Fibroblast of lung (primary cell): ENCODE results near the gene FHL2. TPM values are rescaled to one million over a fixed set of nuclear protein-coding genes. Genes with fewer than 3 reads are reported as not detected.
"Not testable (repeated sequence)": the region's sequence is repeated elsewhere in the genome, so short reads cannot be mapped to it uniquely, and the experiment has no call there.

Experiments used
- DNase-seq, 2 donors: peaks; one replicate each; pipeline versions ENCODE4 v3.0.0 to v3.0.0-alpha.2; 2010; ENCODE audit warnings: low read depth in 2 of 2
- H2AFZ ChIP-seq: 2 replicates; pipeline ENCODE4 v1.5.1; 2012; ENCODE audit warnings: low read length, control low read depth, inconsistent platforms
- H3K27ac ChIP-seq: 2 replicates; pipeline ENCODE4 v1.5.1; 2011; ENCODE audit warnings: low read length, control low read depth; ENCODE audit not compliant: insufficient read depth
- H3K27me3 ChIP-seq: 2 replicates; pipeline ENCODE4 v1.5.1; 2011; ENCODE audit warnings: mild to moderate bottlenecking, low read length; ENCODE audit not compliant: control insufficient read depth, insufficient read depth
- H3K36me3 ChIP-seq: 2 replicates; pipeline ENCODE4 v1.5.1; 2011; ENCODE audit warnings: low read length; ENCODE audit not compliant: control insufficient read depth, insufficient read depth
- H3K4me1 ChIP-seq: 2 replicates; pipeline ENCODE4 v1.5.1; 2011; ENCODE audit warnings: low read length; ENCODE audit not compliant: control insufficient read depth, insufficient read depth; ENCODE audit errors: extremely low read depth
- H3K4me2 ChIP-seq: 2 replicates; pipeline ENCODE4 v1.5.1; 2011; ENCODE audit warnings: low read length, control low read depth; ENCODE audit not compliant: insufficient read depth; ENCODE audit errors: extremely low read depth
- H3K4me3 ChIP-seq, 4 experiments: fragments of 200-600 bp in 1 of 4; sonication (generic) in 1 of 4; replicated peaks in 1 of 4; 2 replicates each; pipeline ENCODE4 v1.5.1; 2011 to 2016; ENCODE audit warnings: low read length in 4 of 4, low read depth in 3 of 4, mild to moderate bottlenecking in 3 of 4, control low read depth in 2 of 4, inconsistent platforms in 1 of 4, mixed read lengths in 1 of 4; ENCODE audit not compliant: insufficient read depth in 1 of 4; ENCODE audit errors: control extremely low read depth in 1 of 4
- H3K79me2 ChIP-seq: 2 replicates; pipeline ENCODE4 v1.5.1; 2012; ENCODE audit warnings: mild to moderate bottlenecking, low read length, inconsistent platforms; ENCODE audit not compliant: control insufficient read depth, insufficient read depth
- H3K9ac ChIP-seq: 2 replicates; pipeline ENCODE4 v1.5.1; 2011; ENCODE audit warnings: mild to moderate bottlenecking, low read length, control low read depth; ENCODE audit not compliant: insufficient read depth
- H3K9me3 ChIP-seq: 2 replicates; pipeline ENCODE4 v1.5.1; 2012; ENCODE audit warnings: low read depth, low read length; ENCODE audit not compliant: control insufficient read depth, insufficient read depth
- H4K20me1 ChIP-seq: 2 replicates; pipeline ENCODE4 v1.5.1; 2011; ENCODE audit warnings: low read length; ENCODE audit not compliant: control insufficient read depth, insufficient read depth; ENCODE audit errors: extremely low read depth
- EZH2 ChIP-seq: IDR thresholded peaks from 2 replicates; pipeline ENCODE4 v1.5.1; 2012; ENCODE audit warnings: low read length, control low read depth, mild to moderate bottlenecking; ENCODE audit errors: missing control alignments
- polyA plus RNA-seq, 2 donors: library from polyadenylated mRNA; depleted of rRNA in 1 of 2; stranded (reverse) in 1 of 2; unstranded in 1 of 2; fragments of >200 nt; gene quantifications; 2 replicates each; pipeline ENCODE4 v1.2.1, GENCODE V29; 2011 to 2012; ENCODE audit warnings: missing spikeins in 1 of 2
- total RNA-seq: library from RNA; depleted of rRNA; stranded (reverse); fragments of >200 nt; gene quantifications from 2 replicates; pipeline ENCODE4 v1.2.1, GENCODE V29; 2014
- TF ChIP-seq, protein P1 (sequence below), 2 donors: IDR thresholded peaks in 1 of 2; conservative IDR thresholded peaks in 1 of 2; 1 replicate in 1 of 2; 2 replicates in 1 of 2; pipeline ENCODE4 v1.5.1; 2011 to 2012; ENCODE audit warnings: low read length in 2 of 2, control low read depth in 1 of 2, inconsistent platforms in 1 of 2, low read depth in 1 of 2, mild to moderate bottlenecking in 1 of 2

The FHL2 gene
- total and polyA plus RNA-seq, 2 donors (not counting 1 experiment from before 2014, with no cell fraction given): 144 to 421 TPM

DNA sequence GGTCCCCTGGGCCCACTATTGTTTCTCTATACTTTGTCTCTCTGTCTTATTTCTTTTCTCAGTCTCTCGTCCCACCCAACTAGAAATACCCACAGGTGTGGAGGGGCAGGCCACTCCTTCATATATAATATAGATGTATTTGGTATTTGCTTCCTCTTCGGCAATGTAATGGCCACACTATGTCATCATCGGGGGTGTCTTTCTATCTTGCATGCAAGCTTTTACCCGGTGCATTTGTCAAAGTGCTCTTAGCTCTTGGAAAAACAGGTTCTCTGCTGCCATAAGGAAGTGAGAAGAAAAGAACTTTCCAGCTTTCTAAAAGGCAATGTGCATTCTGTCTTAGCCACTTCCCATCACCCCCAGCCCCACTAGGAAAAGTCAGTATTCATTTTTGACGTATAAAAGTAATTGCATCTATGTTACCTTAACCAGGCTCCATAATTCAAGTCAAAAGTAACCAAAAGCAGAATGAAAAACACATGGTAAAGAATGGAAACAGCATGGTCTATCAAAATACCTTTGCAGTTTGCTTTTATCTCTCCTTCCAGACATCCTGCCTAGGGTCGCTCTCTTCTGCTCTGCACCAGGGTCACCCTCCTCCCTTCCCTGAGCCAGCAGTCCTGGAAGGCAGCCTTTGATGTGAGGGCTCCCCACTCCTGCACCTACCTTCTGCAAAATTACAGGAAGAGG lies 27.2 kb upstream of the FHL2 start:
- no peak overlapping the region for H3K4me2 ChIP-seq
- H3K9me3 ChIP-seq: no peaks in the 10 kb centered on the region
- no peaks in the 10 kb centered on the region for H4K20me1 ChIP-seq
- H3K27ac ChIP-seq: no peak overlapping the region
- H3K9ac ChIP-seq: no peak overlapping the region
- no peak for DNase-seq
- no peak for TF ChIP-seq EZH2
- TF ChIP-seq, protein P1, sequence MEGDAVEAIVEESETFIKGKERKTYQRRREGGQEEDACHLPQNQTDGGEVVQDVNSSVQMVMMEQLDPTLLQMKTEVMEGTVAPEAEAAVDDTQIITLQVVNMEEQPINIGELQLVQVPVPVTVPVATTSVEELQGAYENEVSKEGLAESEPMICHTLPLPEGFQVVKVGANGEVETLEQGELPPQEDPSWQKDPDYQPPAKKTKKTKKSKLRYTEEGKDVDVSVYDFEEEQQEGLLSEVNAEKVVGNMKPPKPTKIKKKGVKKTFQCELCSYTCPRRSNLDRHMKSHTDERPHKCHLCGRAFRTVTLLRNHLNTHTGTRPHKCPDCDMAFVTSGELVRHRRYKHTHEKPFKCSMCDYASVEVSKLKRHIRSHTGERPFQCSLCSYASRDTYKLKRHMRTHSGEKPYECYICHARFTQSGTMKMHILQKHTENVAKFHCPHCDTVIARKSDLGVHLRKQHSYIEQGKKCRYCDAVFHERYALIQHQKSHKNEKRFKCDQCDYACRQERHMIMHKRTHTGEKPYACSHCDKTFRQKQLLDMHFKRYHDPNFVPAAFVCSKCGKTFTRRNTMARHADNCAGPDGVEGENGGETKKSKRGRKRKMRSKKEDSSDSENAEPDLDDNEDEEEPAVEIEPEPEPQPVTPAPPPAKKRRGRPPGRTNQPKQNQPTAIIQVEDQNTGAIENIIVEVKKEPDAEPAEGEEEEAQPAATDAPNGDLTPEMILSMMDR (conservative IDR thresholded peaks at IDR 0.05 in 1 of 2, IDR thresholded peaks at IDR 0.05 in 1 of 2; ENCODE audit: low read depth in 1 of 2, low read length in 2 of 2): no peak
- peaks cover 2% of the 10 kb centered on the region for H3K4me1 ChIP-seq
- peaks cover 13% of the 10 kb centered on the region for H3K27me3 ChIP-seq
- H2AFZ ChIP-seq: no peak overlapping the region
- no peaks in the 10 kb centered on the region for H3K79me2 ChIP-seq
- no peak overlapping the region for H3K4me3 ChIP-seq
- H3K36me3 ChIP-seq: no peaks in the 10 kb centered on the region

DNA sequence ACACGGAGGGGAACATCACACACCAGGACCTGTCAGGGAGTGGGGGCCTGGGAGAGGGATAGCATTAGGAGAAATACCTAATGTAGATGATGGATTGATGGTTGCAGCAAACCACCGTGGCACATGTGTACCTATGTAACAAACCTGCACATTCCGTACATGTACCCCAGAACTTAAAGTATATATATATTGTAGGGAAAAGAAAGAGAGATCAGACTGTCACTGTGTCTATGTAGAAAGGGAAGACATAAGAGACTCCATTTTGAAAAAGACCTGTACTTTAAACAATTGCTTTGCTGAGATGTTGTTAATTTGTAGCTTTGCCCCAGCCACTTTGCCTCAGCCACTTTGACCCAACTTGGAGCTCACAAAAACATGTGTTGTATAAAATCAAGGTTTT lies 26.0 kb upstream of the FHL2 start:
- not testable (repeated sequence) for DNase-seq, H3K36me3 ChIP-seq, H3K79me2 ChIP-seq, H3K4me3 ChIP-seq, H3K9ac ChIP-seq, H3K4me2 ChIP-seq, H3K27ac ChIP-seq, H2AFZ ChIP-seq, H4K20me1 ChIP-seq, H3K9me3 ChIP-seq, H3K4me1 ChIP-seq
- peaks cover 18% of the 10 kb centered on the region for H3K27me3 ChIP-seq

GRCh38 chr2:105422801-105423200 lies 23.9 kb upstream of the FHL2 start:
- Histone ChIP-seq H3K4me2 (no peak overlapping the region), H3K36me3 (no peaks in the 10 kb centered on the region), H3K9ac (no peak overlapping the region), H3K4me1 (peaks cover 2% of the 10 kb centered on the region), H3K79me2 (no peaks in the 10 kb centered on the region), H3K4me3 (no peak overlapping the region), H3K27me3 (peaks cover 18% of the 10 kb centered on the region), H2AFZ (no peak overlapping the region), H3K9me3 (no peaks in the 10 kb centered on the region), H4K20me1 (no peaks in the 10 kb centered on the region), H3K27ac (no peak overlapping the region)
- no peak for DNase-seq
- TF ChIP-seq, protein P1 (conservative IDR thresholded peaks at IDR 0.05 in 1 of 2, IDR thresholded peaks at IDR 0.05 in 1 of 2; ENCODE audit: low read depth in 1 of 2, low read length in 2 of 2): no peak
- TF ChIP-seq EZH2: no peak
